Nephron (organoid): ENCODE measurements around the gene DYSF.

Experiments used
- H3K27ac Mint-ChIP-seq, 3 experiments: 2 replicates each; pipeline ENCODE4 v1.8.0; 2020; ENCODE audit warnings: mixed read lengths in 3 of 3, mild to moderate bottlenecking in 2 of 3, moderate library complexity in 1 of 3
- H3K27me3 Mint-ChIP-seq: 2 replicates; pipeline ENCODE4 v1.8.0; 2021; ENCODE audit warnings: low read depth, mild to moderate bottlenecking, moderate library complexity, mixed read lengths
- H3K36me3 Mint-ChIP-seq: 2 replicates; pipeline ENCODE4 v1.8.0; 2020; ENCODE audit warnings: low read depth, mixed read lengths
- H3K4me1 Mint-ChIP-seq: 2 replicates; pipeline ENCODE4 v1.8.0; 2020; ENCODE audit warnings: mixed read lengths
- H3K4me3 Mint-ChIP-seq, 3 experiments: 2 replicates each; pipeline ENCODE4 v1.8.0; 2020; ENCODE audit warnings: mild to moderate bottlenecking in 3 of 3, mixed read lengths in 3 of 3, moderate library complexity in 2 of 3
- H3K9me3 Mint-ChIP-seq: 2 replicates; pipeline ENCODE4 v1.8.0; 2020; ENCODE audit warnings: mixed read lengths
- CTCF ChIP-seq, 3 experiments: fragments of 200-600 bp; sonication (generic); IDR thresholded peaks; one replicate each; pipeline ENCODE4 v1.5.0; 2021; ENCODE audit warnings: antibody characterized with exemption in 3 of 3; ENCODE audit not compliant: unreplicated experiment in 3 of 3

Gene DYSF

GRCh38 chr2:71637168-71637567, 183.8 kb downstream of the DYSF start:
- TF ChIP-seq CTCF (IDR thresholded peaks at IDR 0.05; ENCODE audit: unreplicated experiment in 3 of 3): no peak
- H3K27ac Mint-ChIP-seq: no peak overlapping the region
- no peaks in the 10 kb centered on the region for H3K36me3 Mint-ChIP-seq
- H3K4me1 Mint-ChIP-seq: no peaks in the 10 kb centered on the region
- H3K27me3 Mint-ChIP-seq: peaks cover 4% of the 10 kb centered on the region
- no peak overlapping the region for H3K4me3 Mint-ChIP-seq
- no peaks in the 10 kb centered on the region for H3K9me3 Mint-ChIP-seq

GRCh38 chr2:71637736-71638135, 184.4 kb downstream of the DYSF start:
- no peaks in the 10 kb centered on the region for H3K4me1 Mint-ChIP-seq
- no peak overlapping the region for H3K27ac Mint-ChIP-seq
- no peak overlapping the region for H3K4me3 Mint-ChIP-seq
- no peak for TF ChIP-seq CTCF (IDR thresholded peaks at IDR 0.05; ENCODE audit: unreplicated experiment in 3 of 3)
- no peaks in the 10 kb centered on the region for H3K9me3 Mint-ChIP-seq
- H3K27me3 Mint-ChIP-seq: peaks cover 7% of the 10 kb centered on the region
- H3K36me3 Mint-ChIP-seq: no peaks in the 10 kb centered on the region

- TF ChIP-seq CTCF (IDR thresholded peaks at IDR 0.05; ENCODE audit: unreplicated experiment in 3 of 3): no peak
- H3K9me3 Mint-ChIP-seq: no peaks in the 10 kb centered on the region
- peaks cover 9% of the 10 kb centered on the region for H3K27me3 Mint-ChIP-seq
- no peaks in the 10 kb centered on the region for H3K4me1 Mint-ChIP-seq
- H3K27ac Mint-ChIP-seq: no peak overlapping the region
- no peak overlapping the region for H3K4me3 Mint-ChIP-seq
- H3K36me3 Mint-ChIP-seq: no peaks in the 10 kb centered on the region
Observed at GRCh38 chr2:71639735-71640134, 186.4 kb downstream of the DYSF start.

GRCh38 chr2:71640489-71640888, 187.1 kb downstream of the DYSF start:
- H3K4me3 Mint-ChIP-seq: no peak overlapping the region
- peaks cover 9% of the 10 kb centered on the region for H3K27me3 Mint-ChIP-seq
- no peak overlapping the region for H3K27ac Mint-ChIP-seq
- no peak for TF ChIP-seq CTCF (IDR thresholded peaks at IDR 0.05; ENCODE audit: unreplicated experiment in 3 of 3)
- H3K4me1 Mint-ChIP-seq: no peaks in the 10 kb centered on the region
- no peaks in the 10 kb centered on the region for H3K9me3 Mint-ChIP-seq
- no peaks in the 10 kb centered on the region for H3K36me3 Mint-ChIP-seq

GRCh38 chr2:71643674-71644357, 190.5 kb downstream of the DYSF start:
- H3K36me3 Mint-ChIP-seq: no peaks in the 10 kb centered on the region

More at GRCh38 chr2:71643674-71644357, 190.5 kb downstream of the DYSF start:
- Mint-ChIP-seq H3K4me1 (no peaks in the 10 kb centered on the region), H3K4me3 (no peak overlapping the region), H3K27ac (no peak overlapping the region), H3K9me3 (peaks cover 4% of the 10 kb centered on the region), H3K27me3 (peaks cover 14% of the 10 kb centered on the region)
- TF ChIP-seq CTCF (IDR thresholded peaks at IDR 0.05; ENCODE audit: unreplicated experiment in 3 of 3): no peak
